Mesenchymal stem cell (in vitro differentiated cells and primary cell): ENCODE measurements around the gene TRMT112.
A peak's percentile ranks its signal among the peaks of the same experiment; 100 is the strongest.

Experiments used
- DNase-seq: peaks from one replicate; pipeline ENCODE4 v3.0.0-alpha.2; 2013
- H2AFZ ChIP-seq: one replicate; pipeline ENCODE4 v1.6.1; 2013; ENCODE audit warnings: low read depth, mild to moderate bottlenecking, control low read depth, inconsistent platforms, low read length, moderate library complexity
- H2AK5ac ChIP-seq: 2 replicates; pipeline ENCODE4 v1.6.1; 2013; ENCODE audit warnings: low read length, moderate library complexity, mild to moderate bottlenecking, inconsistent platforms; ENCODE audit not compliant: severe bottlenecking
- H2BK120ac ChIP-seq: one replicate; pipeline ENCODE4 v1.6.1; 2013; ENCODE audit warnings: low read depth, mild to moderate bottlenecking, inconsistent platforms, low read length, moderate library complexity
- H2BK12ac ChIP-seq, 2 experiments: one replicate each; pipeline ENCODE4 v1.6.1; 2013; ENCODE audit warnings: inconsistent platforms in 2 of 2, low read length in 2 of 2, mild to moderate bottlenecking in 2 of 2, moderate library complexity in 2 of 2, control low read depth in 1 of 2
- H2BK15ac ChIP-seq: one replicate; pipeline ENCODE4 v1.6.1; 2013; ENCODE audit warnings: mild to moderate bottlenecking, low read depth, inconsistent platforms; ENCODE audit not compliant: poor library complexity, severe bottlenecking
- H2BK5ac ChIP-seq: 2 replicates; pipeline ENCODE4 v1.6.1; 2013; ENCODE audit warnings: low read depth, mild to moderate bottlenecking, low read length, control low read depth, inconsistent platforms; ENCODE audit not compliant: poor library complexity, severe bottlenecking
- H3K14ac ChIP-seq, 2 experiments: one replicate each; pipeline ENCODE4 v1.6.1; 2013; ENCODE audit warnings: inconsistent platforms in 2 of 2, low read length in 2 of 2, control low read depth in 1 of 2, mild to moderate bottlenecking in 1 of 2, moderate library complexity in 1 of 2
- H3K18ac ChIP-seq, 2 experiments: one replicate each; pipeline ENCODE4 v1.6.1; 2013; ENCODE audit warnings: inconsistent platforms in 2 of 2, low read length in 2 of 2, control low read depth in 1 of 2, low read depth in 1 of 2, mild to moderate bottlenecking in 1 of 2
- H3K23ac ChIP-seq, 2 experiments: one replicate each; pipeline ENCODE4 v1.6.1; 2013; ENCODE audit warnings: inconsistent platforms in 2 of 2, low read length in 2 of 2, mild to moderate bottlenecking in 2 of 2, moderate library complexity in 2 of 2, control low read depth in 1 of 2
- H3K27ac ChIP-seq: 2 replicates; pipeline ENCODE4 v1.5.1; 2013; ENCODE audit warnings: mild to moderate bottlenecking, moderate library complexity, low read length, control low read depth, inconsistent platforms; ENCODE audit not compliant: poor library complexity, severe bottlenecking
- H3K27me3 ChIP-seq, 2 experiments: 2 replicates each; pipeline versions ENCODE4 v1.6.1 to v1.7.0; 2013; ENCODE audit warnings: low read length in 2 of 2, mild to moderate bottlenecking in 2 of 2, moderate library complexity in 2 of 2, control low read depth in 1 of 2, inconsistent platforms in 1 of 2; ENCODE audit not compliant: control insufficient read depth in 1 of 2, insufficient read depth in 1 of 2
- H3K36me3 ChIP-seq, 2 experiments: 2 replicates each; pipeline versions ENCODE4 v1.6.1 to v1.7.0; 2013; ENCODE audit warnings: low read length in 2 of 2, control low read depth in 1 of 2, inconsistent platforms in 1 of 2, low read depth in 1 of 2, mild to moderate bottlenecking in 1 of 2; ENCODE audit not compliant: insufficient read depth in 2 of 2, control insufficient read depth in 1 of 2
- H3K4ac ChIP-seq, 2 experiments: one replicate each; pipeline ENCODE4 v1.6.1; 2013; ENCODE audit warnings: inconsistent platforms in 2 of 2, low read length in 2 of 2, mild to moderate bottlenecking in 2 of 2, moderate library complexity in 2 of 2, control low read depth in 1 of 2, low read depth in 1 of 2
- H3K4me1 ChIP-seq: 2 replicates; pipeline ENCODE4 v1.6.1; 2013; ENCODE audit warnings: low read depth, low read length, control low read depth; ENCODE audit not compliant: control insufficient read depth, insufficient read depth
- H3K4me2 ChIP-seq: 2 replicates; pipeline ENCODE4 v1.6.1; 2013; ENCODE audit warnings: low read length, mild to moderate bottlenecking, inconsistent platforms; ENCODE audit not compliant: poor library complexity, severe bottlenecking
- H3K4me3 ChIP-seq, 2 experiments: 2 replicates each; pipeline versions ENCODE4 v1.5.1 to v1.7.0; 2013; ENCODE audit warnings: low read length in 2 of 2, mild to moderate bottlenecking in 2 of 2, control low read depth in 1 of 2, low read depth in 1 of 2; ENCODE audit not compliant: insufficient read depth in 1 of 2
- H3K79me1 ChIP-seq: replicated peaks from 2 replicates; pipeline ENCODE4 v1.6.1; 2013; ENCODE audit warnings: mild to moderate bottlenecking, control low read depth, low read length, inconsistent platforms; ENCODE audit not compliant: poor library complexity, severe bottlenecking
- H3K9ac ChIP-seq: 2 replicates; pipeline ENCODE4 v1.7.0; 2013; ENCODE audit warnings: mild to moderate bottlenecking, low read length, moderate library complexity
- H3K9me3 ChIP-seq: 2 replicates; pipeline ENCODE4 v1.7.0; 2013; ENCODE audit warnings: mild to moderate bottlenecking, low read length; ENCODE audit not compliant: control insufficient read depth
- H4K8ac ChIP-seq: one replicate; pipeline ENCODE4 v1.6.1; 2013; ENCODE audit warnings: inconsistent platforms, mild to moderate bottlenecking, low read length, moderate library complexity
- H4K91ac ChIP-seq: one replicate; pipeline ENCODE4 v1.6.1; 2013; ENCODE audit warnings: mild to moderate bottlenecking, low read length, inconsistent platforms
- WGBS: methylation state at CpG from one replicate; pipeline ENCODE4 v1.1.7; 2013; ENCODE audit warnings: mixed read lengths; 5-methylcytosine and 5-hydroxymethylcytosine counted together

Gene TRMT112

DNA sequence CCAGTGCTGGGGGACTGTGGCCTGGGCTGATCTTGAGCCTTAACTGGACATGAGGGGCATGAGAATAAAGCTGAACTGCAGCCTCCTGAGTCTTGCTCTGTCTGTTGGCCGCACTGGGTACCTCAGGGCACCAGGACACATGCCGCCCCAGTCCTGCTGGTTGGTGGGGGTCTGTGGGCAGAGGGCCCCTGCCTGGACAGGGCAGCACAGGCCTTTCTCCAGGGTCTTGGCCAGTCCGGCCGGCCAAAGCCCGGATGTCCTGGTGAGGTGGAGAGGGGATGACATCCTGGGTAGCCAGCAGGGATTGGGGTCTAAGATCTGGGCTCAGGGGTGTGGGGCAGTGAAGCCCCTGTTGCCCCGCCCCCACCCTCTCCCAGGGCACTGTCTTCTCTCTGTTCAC is 40.1 kb upstream of the TRMT112 start:
- peak overlapping the region; percentile 60 for H2AK5ac ChIP-seq
- no peaks in the 10 kb centered on the region for H3K9me3 ChIP-seq
- no peak overlapping the region for H2BK5ac ChIP-seq
- peak overlapping the region in 1 of 2 experiments; percentile 53 for H3K14ac ChIP-seq
- no peak overlapping the region for H3K9ac ChIP-seq
- peak overlapping the region; percentile 77 for H2BK15ac ChIP-seq
- H3K4me2 ChIP-seq: no peak overlapping the region
- peak overlapping the region in 1 of 2 experiments; percentile 34 for H3K23ac ChIP-seq
- H3K27ac ChIP-seq: no peak overlapping the region
- H2BK120ac ChIP-seq: peak overlapping the region; percentile 68
- peak overlapping the region; percentile 73 to 94 for H3K4ac ChIP-seq
- peaks cover 0 to 4% of the 10 kb centered on the region in 2 experiments for H3K27me3 ChIP-seq
- H2BK12ac ChIP-seq: peak overlapping the region; percentile 50 to 59
- peaks cover 22 to 27% of the 10 kb centered on the region in 2 experiments for H3K36me3 ChIP-seq
- no peak overlapping the region for H3K4me3 ChIP-seq
- H3K79me1 ChIP-seq: peaks cover 35% of the 10 kb centered on the region
- 85% methylated on average over 4 of the region's 6 CpGs for WGBS
- peak overlapping the region; percentile 81 for H4K91ac ChIP-seq
- H4K8ac ChIP-seq: peak overlapping the region; percentile 52
- H3K4me1 ChIP-seq: peaks cover 52% of the 10 kb centered on the region
- H2AFZ ChIP-seq: no peak overlapping the region
- peak overlapping the region; percentile 58 to 86 for H3K18ac ChIP-seq
- no peak for DNase-seq

DNA sequence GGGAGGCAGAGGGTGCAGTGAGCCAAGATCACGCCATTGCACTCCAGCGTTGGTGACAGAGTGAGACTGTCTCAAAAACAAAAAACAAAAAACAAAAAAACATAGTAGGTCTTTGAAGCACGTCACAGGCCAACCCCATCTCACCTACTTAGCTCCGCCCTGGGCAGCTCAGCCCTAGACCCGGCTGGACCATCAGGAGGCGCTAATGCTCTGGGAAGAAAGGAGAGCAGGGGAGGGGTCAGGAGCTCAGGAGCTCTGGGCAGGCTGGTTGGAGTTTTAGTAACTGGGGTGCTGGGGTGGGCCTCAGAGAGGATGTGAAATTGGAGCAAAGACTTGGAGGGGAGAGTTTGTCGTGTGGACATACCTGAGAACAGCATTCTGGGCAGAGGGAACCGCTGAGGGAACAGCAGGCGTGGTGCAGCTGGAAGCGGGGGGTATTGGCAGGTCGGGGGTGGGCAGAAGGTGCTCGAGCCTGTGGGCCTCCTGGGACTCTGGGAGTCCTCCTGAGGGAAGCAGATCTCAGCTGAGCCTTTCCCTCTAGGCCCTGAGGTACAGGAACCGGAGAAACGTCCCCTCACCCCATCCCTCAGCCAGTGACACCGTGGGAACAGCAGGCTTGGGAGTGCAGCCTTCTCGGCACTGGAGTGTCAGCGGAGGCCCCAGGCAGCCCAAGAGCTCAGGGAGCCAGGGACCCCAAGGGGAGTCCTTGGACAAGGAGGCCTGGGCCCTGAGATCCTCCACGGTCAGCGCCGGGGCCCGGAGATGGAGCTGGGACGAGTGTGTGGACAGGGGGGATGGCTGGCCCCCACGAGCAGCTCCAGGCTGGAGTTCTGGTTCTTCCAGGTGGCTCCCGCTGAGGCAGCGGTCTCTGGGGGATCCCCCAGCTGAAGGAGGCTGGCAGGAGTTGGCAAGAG is 39.4 kb upstream of the TRMT112 start:
- Histone ChIP-seq H2AK5ac (peak overlapping the region; percentile 60), H3K4me3 (no peak overlapping the region), H3K18ac (peak overlapping the region; percentile 58 to 86), H3K9ac (no peak overlapping the region), H4K91ac (peak overlapping the region; percentile 81), H3K27ac (no peak overlapping the region), H2AFZ (no peak overlapping the region), H4K8ac (peak overlapping the region; percentile 27), H3K23ac (no peak overlapping the region), H3K27me3 (peaks cover 0 to 4% of the 10 kb centered on the region in 2 experiments), H2BK5ac (no peak overlapping the region), H3K9me3 (no peaks in the 10 kb centered on the region), H2BK120ac (peak overlapping the region; percentile 68), H3K14ac (no peak overlapping the region), H3K36me3 (peaks cover 15 to 20% of the 10 kb centered on the region in 2 experiments), H2BK15ac (peak overlapping the region; percentile 77), H2BK12ac (peak overlapping the region; percentile 50 to 59), H3K4ac (peak overlapping the region; percentile 73 to 94), H3K4me2 (no peak overlapping the region), H3K4me1 (peaks cover 52% of the 10 kb centered on the region), H3K79me1 (peaks cover 28% of the 10 kb centered on the region)
- WGBS: 80% methylated on average over 25 of the region's 25 CpGs
- DNase-seq: peak; percentile 53

DNA sequence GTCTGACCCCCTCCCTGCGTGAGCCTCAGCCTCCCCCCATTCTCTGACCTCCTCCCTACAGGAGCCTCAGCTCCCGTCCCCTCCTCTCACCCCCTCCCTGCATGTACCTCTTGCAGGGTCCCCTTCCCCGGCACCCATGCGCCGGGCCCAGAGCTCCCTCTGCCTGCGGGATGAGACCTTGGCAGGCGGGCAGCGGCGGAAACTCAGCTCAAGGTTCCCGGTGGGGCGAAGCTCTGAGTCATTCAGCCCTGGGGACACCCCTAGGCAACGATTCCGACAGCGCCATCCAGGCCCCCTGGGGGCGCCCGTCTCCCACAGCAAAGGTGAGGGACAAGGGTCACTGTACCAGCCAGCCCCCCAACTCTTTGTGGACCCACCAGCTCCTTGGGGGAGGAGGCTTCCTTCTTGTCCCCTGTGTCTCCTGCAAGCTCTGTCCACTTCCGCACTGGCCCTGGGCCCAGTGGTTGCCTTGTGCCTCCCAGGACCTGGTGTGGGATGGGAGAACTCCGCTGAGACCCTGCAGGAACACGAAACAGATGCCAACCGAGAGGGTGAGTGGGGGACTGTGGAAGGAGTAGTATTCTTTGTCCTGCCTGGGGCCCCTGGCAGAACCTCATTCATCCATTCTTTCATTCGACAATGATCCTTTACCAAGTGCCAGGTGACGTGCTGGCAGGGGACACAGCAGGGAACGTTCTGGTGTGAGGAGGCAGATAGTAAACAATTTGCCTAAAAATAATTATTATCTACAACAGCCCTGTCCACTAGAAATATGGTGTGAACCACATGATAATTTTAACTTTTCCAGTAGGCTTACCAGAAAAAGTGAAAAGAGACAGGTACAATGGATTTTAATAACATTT is 38.0 kb upstream of the TRMT112 start:
- peak; percentile 88 for DNase-seq
- peak overlapping the region; percentile 12 for H2BK120ac ChIP-seq
- peak overlapping the region; percentile 56 for H3K4me2 ChIP-seq
- H2BK15ac ChIP-seq: peak overlapping the region; percentile 90
- H3K27me3 ChIP-seq: peaks cover 0 to 4% of the 10 kb centered on the region in 2 experiments
- H2AFZ ChIP-seq: no peak overlapping the region
- no peak overlapping the region for H3K23ac ChIP-seq
- peak overlapping the region; percentile 2 to 93 for H3K4ac ChIP-seq
- peaks cover 46% of the 10 kb centered on the region for H3K4me1 ChIP-seq
- peaks cover 14% of the 10 kb centered on the region for H3K79me1 ChIP-seq
- peak overlapping the region; percentile 0 for H2AK5ac ChIP-seq
- H4K91ac ChIP-seq: peak overlapping the region; percentile 82
- WGBS: 14% methylated on average over 20 of the region's 23 CpGs
- no peaks in the 10 kb centered on the region for H3K9me3 ChIP-seq
- peak overlapping the region; percentile 77 for H3K9ac ChIP-seq
- H3K27ac ChIP-seq: peak overlapping the region; percentile 20
- peak overlapping the region; percentile 91 for H4K8ac ChIP-seq
- H3K4me3 ChIP-seq: peak overlapping the region in 1 of 2 experiments; percentile 64
- peak overlapping the region; percentile 52 to 87 for H3K18ac ChIP-seq
- H3K36me3 ChIP-seq: peaks cover 2 to 6% of the 10 kb centered on the region in 2 experiments
- no peak overlapping the region for H3K14ac ChIP-seq
- H2BK5ac ChIP-seq: no peak overlapping the region
- peak overlapping the region in 1 of 2 experiments; percentile 42 for H2BK12ac ChIP-seq
